Fibroblast of lung (primary cell): Measurements from ENCODE around the gene CTXND2. TPM values are rescaled to one million over a fixed set of nuclear protein-coding genes. Genes with fewer than 3 reads are reported as not detected.

ENCODE experiments used
- DNase-seq, 2 donors: peaks; one replicate each; pipeline versions ENCODE4 v3.0.0 to v3.0.0-alpha.2; 2010; ENCODE audit warnings: low read depth in 2 of 2
- H2AFZ ChIP-seq: 2 replicates; pipeline ENCODE4 v1.5.1; 2012; ENCODE audit warnings: low read length, control low read depth, inconsistent platforms
- H3K27ac ChIP-seq: 2 replicates; pipeline ENCODE4 v1.5.1; 2011; ENCODE audit warnings: low read length, control low read depth; ENCODE audit not compliant: insufficient read depth
- H3K27me3 ChIP-seq: 2 replicates; pipeline ENCODE4 v1.5.1; 2011; ENCODE audit warnings: mild to moderate bottlenecking, low read length; ENCODE audit not compliant: control insufficient read depth, insufficient read depth
- H3K36me3 ChIP-seq: 2 replicates; pipeline ENCODE4 v1.5.1; 2011; ENCODE audit warnings: low read length; ENCODE audit not compliant: control insufficient read depth, insufficient read depth
- H3K4me1 ChIP-seq: 2 replicates; pipeline ENCODE4 v1.5.1; 2011; ENCODE audit warnings: low read length; ENCODE audit not compliant: control insufficient read depth, insufficient read depth; ENCODE audit errors: extremely low read depth
- H3K4me2 ChIP-seq: 2 replicates; pipeline ENCODE4 v1.5.1; 2011; ENCODE audit warnings: low read length, control low read depth; ENCODE audit not compliant: insufficient read depth; ENCODE audit errors: extremely low read depth
- H3K4me3 ChIP-seq, 4 experiments: fragments of 200-600 bp in 1 of 4; sonication (generic) in 1 of 4; replicated peaks in 1 of 4; 2 replicates each; pipeline ENCODE4 v1.5.1; 2011 to 2016; ENCODE audit warnings: low read length in 4 of 4, low read depth in 3 of 4, mild to moderate bottlenecking in 3 of 4, control low read depth in 2 of 4, inconsistent platforms in 1 of 4, mixed read lengths in 1 of 4; ENCODE audit not compliant: insufficient read depth in 1 of 4; ENCODE audit errors: control extremely low read depth in 1 of 4
- H3K79me2 ChIP-seq: 2 replicates; pipeline ENCODE4 v1.5.1; 2012; ENCODE audit warnings: mild to moderate bottlenecking, low read length, inconsistent platforms; ENCODE audit not compliant: control insufficient read depth, insufficient read depth
- H3K9ac ChIP-seq: 2 replicates; pipeline ENCODE4 v1.5.1; 2011; ENCODE audit warnings: mild to moderate bottlenecking, low read length, control low read depth; ENCODE audit not compliant: insufficient read depth
- H3K9me3 ChIP-seq: 2 replicates; pipeline ENCODE4 v1.5.1; 2012; ENCODE audit warnings: low read depth, low read length; ENCODE audit not compliant: control insufficient read depth, insufficient read depth
- H4K20me1 ChIP-seq: 2 replicates; pipeline ENCODE4 v1.5.1; 2011; ENCODE audit warnings: low read length; ENCODE audit not compliant: control insufficient read depth, insufficient read depth; ENCODE audit errors: extremely low read depth
- CTCF ChIP-seq, 2 donors: IDR thresholded peaks in 1 of 2; conservative IDR thresholded peaks in 1 of 2; 1 replicate in 1 of 2; 2 replicates in 1 of 2; pipeline ENCODE4 v1.5.1; 2011 to 2012; ENCODE audit warnings: low read length in 2 of 2, control low read depth in 1 of 2, inconsistent platforms in 1 of 2, low read depth in 1 of 2, mild to moderate bottlenecking in 1 of 2
- EZH2 ChIP-seq: IDR thresholded peaks from 2 replicates; pipeline ENCODE4 v1.5.1; 2012; ENCODE audit warnings: low read length, control low read depth, mild to moderate bottlenecking; ENCODE audit errors: missing control alignments
- polyA plus RNA-seq, 2 donors: library from polyadenylated mRNA; depleted of rRNA in 1 of 2; stranded (reverse) in 1 of 2; unstranded in 1 of 2; fragments of >200 nt; gene quantifications; 2 replicates each; pipeline ENCODE4 v1.2.1, GENCODE V29; 2011 to 2012; ENCODE audit warnings: missing spikeins in 1 of 2
- total RNA-seq: library from RNA; depleted of rRNA; stranded (reverse); fragments of >200 nt; gene quantifications from 2 replicates; pipeline ENCODE4 v1.2.1, GENCODE V29; 2014

Gene CTXND2
- total and polyA plus RNA-seq, 2 donors (not counting 1 experiment from before 2014, with no cell fraction given): not detected

DNA sequence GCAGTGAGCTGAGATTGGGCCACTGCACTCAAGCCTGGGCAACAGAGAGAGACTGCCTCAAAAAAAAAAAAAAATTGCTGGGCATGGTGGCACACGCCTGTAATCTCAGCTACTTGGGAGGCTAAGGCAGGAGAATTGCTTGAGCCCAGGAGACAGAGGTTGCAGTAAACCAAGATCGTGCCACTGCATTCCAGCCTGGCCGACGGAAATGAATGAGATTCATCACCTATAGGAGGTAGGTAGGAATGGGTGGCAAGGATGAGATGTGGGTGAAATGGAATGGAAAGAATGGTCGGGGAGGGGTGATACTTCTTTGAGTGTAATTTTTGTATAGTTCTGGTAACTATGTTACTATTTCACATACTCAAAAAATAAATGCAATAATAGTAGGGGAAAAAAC, 15.4 kb downstream of the CTXND2 start:
- Histone ChIP-seq H3K27ac (no peak overlapping the region), H3K4me3 (no peak overlapping the region), H2AFZ (no peak overlapping the region), H3K9ac (no peak overlapping the region), H4K20me1 (no peaks in the 10 kb centered on the region), H3K4me1 (no peaks in the 10 kb centered on the region), H3K4me2 (no peak overlapping the region), H3K79me2 (no peaks in the 10 kb centered on the region), H3K36me3 (no peaks in the 10 kb centered on the region), H3K9me3 (no peaks in the 10 kb centered on the region), H3K27me3 (no peaks in the 10 kb centered on the region)
- TF ChIP-seq EZH2 (no peak), CTCF (conservative IDR thresholded peaks at IDR 0.05 in 1 of 2, IDR thresholded peaks at IDR 0.05 in 1 of 2; ENCODE audit: low read depth in 1 of 2, low read length in 2 of 2) (no peak)
- no peak for DNase-seq

GRCh38 chr1:150902751-150903150, 15.8 kb downstream of the CTXND2 start:
- Histone ChIP-seq H3K4me3 (no peak overlapping the region), H3K79me2 (no peaks in the 10 kb centered on the region), H3K4me1 (no peaks in the 10 kb centered on the region), H3K27ac (no peak overlapping the region), H3K36me3 (no peaks in the 10 kb centered on the region), H2AFZ (no peak overlapping the region), H3K4me2 (no peak overlapping the region), H4K20me1 (no peaks in the 10 kb centered on the region), H3K27me3 (no peaks in the 10 kb centered on the region), H3K9ac (no peak overlapping the region), H3K9me3 (no peaks in the 10 kb centered on the region)
- no peak for DNase-seq
- TF ChIP-seq EZH2: no peak
- no peak for TF ChIP-seq CTCF (conservative IDR thresholded peaks at IDR 0.05 in 1 of 2, IDR thresholded peaks at IDR 0.05 in 1 of 2; ENCODE audit: low read depth in 1 of 2, low read length in 2 of 2)

DNA sequence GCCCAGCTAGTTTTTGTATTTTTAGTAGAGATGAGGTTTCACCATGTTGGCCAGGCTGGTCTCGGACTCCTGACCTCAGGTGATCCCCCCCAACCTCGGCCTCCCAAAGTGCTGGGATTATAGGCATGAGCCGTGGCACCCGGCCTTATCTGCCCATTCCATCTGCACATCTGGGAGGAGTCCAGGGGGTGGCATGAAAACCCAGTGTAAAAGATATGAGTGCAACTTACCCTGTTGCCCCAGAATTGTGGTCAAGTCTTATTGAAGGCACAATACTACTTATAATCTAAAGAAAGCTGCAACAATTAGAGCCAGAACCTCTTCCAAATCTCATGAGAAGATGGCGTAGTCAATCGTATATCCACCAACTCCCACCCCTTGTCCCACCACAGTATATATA, 18.4 kb downstream of the CTXND2 start:
- no peaks in the 10 kb centered on the region for H4K20me1 ChIP-seq
- H3K4me1 ChIP-seq: no peaks in the 10 kb centered on the region
- no peak overlapping the region for H3K9ac ChIP-seq
- no peak overlapping the region for H2AFZ ChIP-seq
- H3K79me2 ChIP-seq: no peaks in the 10 kb centered on the region
- no peak overlapping the region for H3K27ac ChIP-seq
- H3K4me3 ChIP-seq: no peak overlapping the region
- no peaks in the 10 kb centered on the region for H3K9me3 ChIP-seq
- no peaks in the 10 kb centered on the region for H3K36me3 ChIP-seq
- no peak for DNase-seq
- H3K4me2 ChIP-seq: no peak overlapping the region
- TF ChIP-seq EZH2 (no peak), CTCF (conservative IDR thresholded peaks at IDR 0.05 in 1 of 2, IDR thresholded peaks at IDR 0.05 in 1 of 2; ENCODE audit: low read depth in 1 of 2, low read length in 2 of 2) (no peak)
- H3K27me3 ChIP-seq: no peaks in the 10 kb centered on the region
